ENCODE measurements around the gene SEZ6L. TPM values are rescaled to one million over a fixed set of nuclear protein-coding genes. Genes with fewer than 3 reads are reported as not detected.

Gene SEZ6L
- total RNA-seq, 4 donors from 2014 or later, result 0.10 to 0.13 TPM; not detected in 2

DNA sequence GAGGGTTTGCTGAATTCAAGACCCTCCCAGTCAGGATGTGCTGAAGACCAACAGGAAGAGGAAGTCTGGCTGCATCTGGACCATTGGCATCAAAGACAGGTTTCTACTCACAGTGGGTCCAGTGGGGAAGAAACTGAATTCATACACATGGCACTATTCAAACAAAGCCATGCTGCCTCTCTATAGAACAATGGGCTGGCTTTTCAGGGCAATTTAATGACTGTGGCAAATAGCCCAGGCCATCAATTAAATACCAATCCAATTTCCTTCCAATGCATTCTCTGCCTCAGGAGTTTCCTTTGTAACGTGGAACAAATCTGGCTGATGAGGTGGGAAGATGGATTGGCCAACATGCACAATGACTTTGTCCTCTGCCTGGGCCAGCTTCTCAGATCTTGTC lies 98.6 kb downstream of the SEZ6L start:
- no peaks in the 10 kb centered on the region for H3K36me3 ChIP-seq
- intact Hi-C loops (cut with DNase I; ENCODE audit: low total_unique reads) (no loop called here), in situ Hi-C loops (cut with MboI; ENCODE audit: low sequenced_read_pairs in 4 of 4) (no loop called here)

GRCh38 chr22:26269572-26269971 lies 100.3 kb downstream of the SEZ6L start:
- no peaks in the 10 kb centered on the region for H3K36me3 ChIP-seq
- H3K9me3 ChIP-seq, result no peaks in the 10 kb centered on the region
- no peak overlapping the region for H3K27ac ChIP-seq
- no peak for TF ChIP-seq POLR2A (IDR thresholded peaks at IDR 0.05)
- TF ChIP-seq CTCF (IDR thresholded peaks at IDR 0.05 in 4 of 5, conservative IDR thresholded peaks at IDR 0.05 in 1 of 5), result no peak
- no peak for DNase-seq
- peaks cover 0 to 7% (median 4%) of the 10 kb centered on the region in 3 donors for H3K27me3 ChIP-seq
- in situ Hi-C loops (cut with MboI; ENCODE audit: low sequenced_read_pairs in 4 of 4), result no loop called here
- H3K4me1 ChIP-seq, result no peaks in the 10 kb centered on the region
- no peak overlapping the region for H3K4me3 ChIP-seq
- ATAC-seq, result no peak
- intact Hi-C loops (cut with DNase I; ENCODE audit: low total_unique reads), result no loop called here

More for the DNA sequence above, 98.6 kb downstream of the SEZ6L start:
- Histone ChIP-seq H3K4me1 (no peaks in the 10 kb centered on the region), H3K4me3 (no peak overlapping the region), H3K27me3 (peaks cover 0 to 12% (median 0%) of the 10 kb centered on the region in 3 donors), H3K9me3 (no peaks in the 10 kb centered on the region), H3K27ac (no peak overlapping the region)
- DNase-seq (no peak), ATAC-seq (no peak)
- TF ChIP-seq POLR2A (IDR thresholded peaks at IDR 0.05), result no peak

GRCh38 chr22:26271427-26271826 lies 102.2 kb downstream of the SEZ6L start:
- Histone ChIP-seq H3K27ac (no peak overlapping the region), H3K9me3 (no peaks in the 10 kb centered on the region), H3K27me3 (peaks cover 0 to 7% (median 4%) of the 10 kb centered on the region in 3 donors), H3K36me3 (no peaks in the 10 kb centered on the region), H3K4me1 (no peaks in the 10 kb centered on the region), H3K4me3 (no peak overlapping the region)
- TF ChIP-seq POLR2A (IDR thresholded peaks at IDR 0.05) (no peak), CTCF (IDR thresholded peaks at IDR 0.05 in 4 of 5, conservative IDR thresholded peaks at IDR 0.05 in 1 of 5) (no peak)
- ATAC-seq, result no peak
- no peak for DNase-seq
- intact Hi-C loops (cut with DNase I; ENCODE audit: low total_unique reads) (no loop called here), in situ Hi-C loops (cut with MboI; ENCODE audit: low sequenced_read_pairs in 4 of 4) (no loop called here)

DNA sequence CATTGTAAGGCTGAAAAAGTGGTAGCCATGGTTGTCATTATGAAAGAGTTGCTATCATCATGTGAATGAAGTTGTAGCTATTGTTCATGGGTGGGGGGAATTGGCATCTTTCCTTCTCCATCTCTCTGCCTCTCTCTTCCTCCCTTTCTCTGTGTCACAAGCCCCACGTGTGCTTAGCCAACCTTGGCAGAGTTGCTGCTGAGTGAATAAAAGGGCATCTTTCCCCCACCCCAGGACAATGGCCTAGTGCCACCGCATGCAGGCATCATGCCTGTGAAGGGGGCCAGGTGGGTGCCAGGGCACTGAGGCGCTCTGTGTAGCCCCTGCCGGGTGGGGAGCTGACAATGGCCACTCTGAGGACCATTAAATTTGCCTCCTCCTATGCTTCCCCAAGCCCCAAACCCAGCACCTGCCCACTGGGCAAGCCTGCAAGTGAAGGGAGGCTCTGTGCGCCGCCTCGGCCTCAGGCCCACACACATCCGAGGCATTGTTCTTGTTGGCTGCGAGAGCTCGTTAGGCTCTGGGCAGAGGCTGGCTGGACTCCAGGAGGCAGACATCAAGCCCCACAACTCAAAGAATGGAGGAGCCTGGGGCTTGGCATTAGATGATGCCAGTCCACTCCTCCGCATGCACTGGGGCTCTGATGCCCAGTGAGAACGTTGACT lies 103.9 kb downstream of the SEZ6L start:
- Histone ChIP-seq H3K9me3 (no peaks in the 10 kb centered on the region), H3K36me3 (no peaks in the 10 kb centered on the region), H3K4me1 (no peaks in the 10 kb centered on the region), H3K27ac (no peak overlapping the region), H3K4me3 (no peak overlapping the region), H3K27me3 (peaks cover 0 to 7% (median 4%) of the 10 kb centered on the region in 3 donors)
- in situ Hi-C loops (cut with MboI; ENCODE audit: low sequenced_read_pairs in 4 of 4), result no loop called here
- no peak for TF ChIP-seq POLR2A (IDR thresholded peaks at IDR 0.05)
- TF ChIP-seq CTCF (IDR thresholded peaks at IDR 0.05 in 4 of 5, conservative IDR thresholded peaks at IDR 0.05 in 1 of 5), result no peak
- DNase-seq (no peak), ATAC-seq (no peak)
- intact Hi-C loops (cut with DNase I; ENCODE audit: low total_unique reads), result no loop called here

GRCh38 chr22:26276529-26277160 lies 107.4 kb downstream of the SEZ6L start:
- intact Hi-C loops (cut with DNase I; ENCODE audit: low total_unique reads) (no loop called here), in situ Hi-C loops (cut with MboI; ENCODE audit: low sequenced_read_pairs in 4 of 4) (no loop called here)
- H3K9me3 ChIP-seq, result no peaks in the 10 kb centered on the region

More at GRCh38 chr22:26276529-26277160, 107.4 kb downstream of the SEZ6L start:
- DNase-seq, result no peak
- TF ChIP-seq CTCF (IDR thresholded peaks at IDR 0.05 in 4 of 5, conservative IDR thresholded peaks at IDR 0.05 in 1 of 5) (no peak), POLR2A (IDR thresholded peaks at IDR 0.05) (no peak)
- ATAC-seq, result no peak
- no peaks in the 10 kb centered on the region for H3K36me3 ChIP-seq
- no peaks in the 10 kb centered on the region for H3K4me1 ChIP-seq
- H3K27me3 ChIP-seq, result peaks cover 0 to 6% (median 4%) of the 10 kb centered on the region in 3 donors
- H3K4me3 ChIP-seq, result no peak overlapping the region
- no peak overlapping the region for H3K27ac ChIP-seq
